ENCODE data around the gene FILIP1.
A peak's percentile ranks its signal among the peaks of the same experiment; 100 is the strongest.

Gene FILIP1

GRCh38 chr6:75370011-75370410 lies 123.6 kb downstream of the FILIP1 start:
- TF ChIP-seq, protein P1, sequence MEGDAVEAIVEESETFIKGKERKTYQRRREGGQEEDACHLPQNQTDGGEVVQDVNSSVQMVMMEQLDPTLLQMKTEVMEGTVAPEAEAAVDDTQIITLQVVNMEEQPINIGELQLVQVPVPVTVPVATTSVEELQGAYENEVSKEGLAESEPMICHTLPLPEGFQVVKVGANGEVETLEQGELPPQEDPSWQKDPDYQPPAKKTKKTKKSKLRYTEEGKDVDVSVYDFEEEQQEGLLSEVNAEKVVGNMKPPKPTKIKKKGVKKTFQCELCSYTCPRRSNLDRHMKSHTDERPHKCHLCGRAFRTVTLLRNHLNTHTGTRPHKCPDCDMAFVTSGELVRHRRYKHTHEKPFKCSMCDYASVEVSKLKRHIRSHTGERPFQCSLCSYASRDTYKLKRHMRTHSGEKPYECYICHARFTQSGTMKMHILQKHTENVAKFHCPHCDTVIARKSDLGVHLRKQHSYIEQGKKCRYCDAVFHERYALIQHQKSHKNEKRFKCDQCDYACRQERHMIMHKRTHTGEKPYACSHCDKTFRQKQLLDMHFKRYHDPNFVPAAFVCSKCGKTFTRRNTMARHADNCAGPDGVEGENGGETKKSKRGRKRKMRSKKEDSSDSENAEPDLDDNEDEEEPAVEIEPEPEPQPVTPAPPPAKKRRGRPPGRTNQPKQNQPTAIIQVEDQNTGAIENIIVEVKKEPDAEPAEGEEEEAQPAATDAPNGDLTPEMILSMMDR (IDR thresholded peaks at IDR 0.05; ENCODE audit: low read depth, low read length), result no peak
- H3K4me3 ChIP-seq (ENCODE audit: low read depth, low read length), result no peak overlapping the region

- TF ChIP-seq, protein P1 (IDR thresholded peaks at IDR 0.05; ENCODE audit: low read depth, low read length), result no peak
- H3K4me3 ChIP-seq (ENCODE audit: low read depth, low read length), result no peak overlapping the region
Measured at GRCh38 chr6:75368864-75369402, 124.7 kb downstream of the FILIP1 start.

- TF ChIP-seq, protein P1 (IDR thresholded peaks at IDR 0.05; ENCODE audit: low read depth, low read length), result peak; percentile 26; the same call in 1 of the 2 replicates
- H3K4me3 ChIP-seq (ENCODE audit: low read depth, low read length), result no peak overlapping the region
Measured at GRCh38 chr6:75368151-75368779, 125.3 kb downstream of the FILIP1 start.

- no peak overlapping the region for H3K4me3 ChIP-seq (ENCODE audit: low read depth, low read length)
- TF ChIP-seq, protein P1 (IDR thresholded peaks at IDR 0.05; ENCODE audit: low read depth, low read length), result no peak
Measured at GRCh38 chr6:75363304-75363703, 130.3 kb downstream of the FILIP1 start.

- H3K4me3 ChIP-seq (ENCODE audit: low read depth, low read length), result no peak overlapping the region
- TF ChIP-seq, protein P1 (IDR thresholded peaks at IDR 0.05; ENCODE audit: low read depth, low read length), result no peak
Measured at GRCh38 chr6:75353644-75354043, 140.0 kb downstream of the FILIP1 start.

DNA sequence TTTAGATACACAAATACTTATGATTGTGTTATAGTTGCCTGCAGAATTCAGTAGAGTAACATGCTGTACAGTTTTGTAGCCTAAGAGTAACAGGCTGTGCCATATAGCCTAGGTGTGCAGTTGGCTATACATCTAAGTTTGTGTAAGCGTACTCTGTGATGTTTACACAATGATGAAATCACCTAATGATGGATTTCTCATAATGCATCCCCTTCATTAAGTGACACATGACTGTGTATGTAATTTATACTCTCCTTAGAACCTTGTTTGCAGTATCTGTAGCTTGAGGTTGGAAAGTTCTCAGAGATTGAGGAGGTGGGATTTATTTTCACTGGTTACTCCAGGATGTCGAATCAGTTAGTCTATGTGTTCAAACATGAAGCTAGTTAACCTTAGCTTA lies 142.0 kb downstream of the FILIP1 start:
- H3K4me3 ChIP-seq (ENCODE audit: low read depth, low read length), result no peak overlapping the region
- TF ChIP-seq, protein P1 (IDR thresholded peaks at IDR 0.05; ENCODE audit: low read depth, low read length), result no peak

DNA sequence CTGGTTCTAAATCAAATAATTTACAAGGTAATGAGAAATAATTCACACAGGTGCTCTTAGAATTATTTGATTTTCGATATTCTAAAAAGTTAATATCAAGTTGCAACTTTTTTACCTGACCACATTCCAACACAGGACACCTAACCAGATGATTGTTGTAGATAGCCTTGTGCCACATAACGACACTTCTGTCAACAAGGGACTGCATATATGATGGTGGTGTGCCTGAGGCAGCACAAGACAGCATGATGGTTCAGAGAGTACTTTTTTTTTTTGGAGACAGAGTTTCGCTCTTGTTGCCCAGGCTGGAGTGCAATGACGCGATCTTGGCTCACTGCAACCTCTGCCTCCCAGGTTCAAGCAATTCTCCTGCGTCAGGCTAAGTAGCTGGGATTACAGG lies 142.8 kb downstream of the FILIP1 start:
- TF ChIP-seq, protein P1 (IDR thresholded peaks at IDR 0.05; ENCODE audit: low read depth, low read length), result no peak
- no peak overlapping the region for H3K4me3 ChIP-seq (ENCODE audit: low read depth, low read length)
